Endothelial cell of umbilical vein (primary cell): ENCODE measurements around the gene DEFB113.

ENCODE experiments used
- EZH2 ChIP-seq: IDR thresholded peaks from 2 replicates; pipeline ENCODE4 v1.6.1; 2012; ENCODE audit warnings: borderline replicate concordance, low read depth, mild to moderate bottlenecking, moderate library complexity, low read length, inconsistent platforms; ENCODE audit not compliant: severe bottlenecking
- GATA2 ChIP-seq: IDR thresholded peaks from 2 replicates; pipeline ENCODE4 v1.7.0; 2011; ENCODE audit warnings: low read depth, mild to moderate bottlenecking, moderate library complexity, mixed read lengths, low read length; ENCODE audit not compliant: insufficient read length, insufficient read depth
- JUN ChIP-seq: IDR thresholded peaks from 2 replicates; pipeline ENCODE4 v1.6.1; 2011; ENCODE audit warnings: borderline replicate concordance, low read depth; ENCODE audit not compliant: insufficient read length, insufficient read depth
- MYC ChIP-seq: IDR thresholded peaks from one replicate; pipeline ENCODE4 v1.6.1; 2011; ENCODE audit warnings: mild to moderate bottlenecking, low read depth, low read length
- POLR2A ChIP-seq: IDR thresholded peaks from 2 replicates; pipeline ENCODE4 v1.6.1; 2012; ENCODE audit warnings: low read depth, mild to moderate bottlenecking, control low read depth, low read length
- POLR2AphosphoS5 ChIP-seq: IDR thresholded peaks from 2 replicates; pipeline ENCODE4 v1.6.1; 2012; ENCODE audit warnings: low read depth, mild to moderate bottlenecking, control low read depth, low read length, moderate library complexity; ENCODE audit not compliant: insufficient read depth
- TF ChIP-seq, protein P1 (sequence below), 2 donors: IDR thresholded peaks; 1 replicate in 1 of 2; 2 replicates in 1 of 2; pipeline ENCODE4 v1.5.1; 2011; ENCODE audit warnings: low read length in 2 of 2, mild to moderate bottlenecking in 2 of 2, moderate library complexity in 2 of 2, control low read depth in 1 of 2, inconsistent platforms in 1 of 2, low read depth in 1 of 2; ENCODE audit not compliant: insufficient read depth in 1 of 2; ENCODE audit errors: extremely low read depth in 1 of 2
- TF ChIP-seq, protein P2 (sequence below): IDR thresholded peaks from 2 replicates; pipeline ENCODE4 v1.6.1; 2011; ENCODE audit not compliant: insufficient read depth, insufficient read length

DNA sequence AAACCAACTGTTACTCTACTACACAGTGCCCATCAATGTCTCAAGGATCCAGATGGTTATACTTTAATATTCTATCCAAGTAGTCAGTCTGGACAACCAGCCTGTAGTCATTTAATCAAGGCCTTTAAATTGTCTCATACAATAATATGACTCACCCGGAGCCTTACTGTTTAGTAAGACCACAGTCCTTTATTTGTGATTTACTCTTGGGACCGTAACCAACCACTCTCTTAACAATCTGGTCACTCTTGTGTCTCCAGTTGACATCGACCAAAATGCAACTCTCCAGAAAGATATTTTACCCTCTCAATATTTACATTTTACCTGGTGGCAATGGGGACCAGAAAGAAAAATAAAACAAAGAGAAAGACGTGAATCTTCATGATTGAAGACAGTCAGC lies 20.4 kb downstream of the DEFB113 start:
- TF ChIP-seq, protein P1, sequence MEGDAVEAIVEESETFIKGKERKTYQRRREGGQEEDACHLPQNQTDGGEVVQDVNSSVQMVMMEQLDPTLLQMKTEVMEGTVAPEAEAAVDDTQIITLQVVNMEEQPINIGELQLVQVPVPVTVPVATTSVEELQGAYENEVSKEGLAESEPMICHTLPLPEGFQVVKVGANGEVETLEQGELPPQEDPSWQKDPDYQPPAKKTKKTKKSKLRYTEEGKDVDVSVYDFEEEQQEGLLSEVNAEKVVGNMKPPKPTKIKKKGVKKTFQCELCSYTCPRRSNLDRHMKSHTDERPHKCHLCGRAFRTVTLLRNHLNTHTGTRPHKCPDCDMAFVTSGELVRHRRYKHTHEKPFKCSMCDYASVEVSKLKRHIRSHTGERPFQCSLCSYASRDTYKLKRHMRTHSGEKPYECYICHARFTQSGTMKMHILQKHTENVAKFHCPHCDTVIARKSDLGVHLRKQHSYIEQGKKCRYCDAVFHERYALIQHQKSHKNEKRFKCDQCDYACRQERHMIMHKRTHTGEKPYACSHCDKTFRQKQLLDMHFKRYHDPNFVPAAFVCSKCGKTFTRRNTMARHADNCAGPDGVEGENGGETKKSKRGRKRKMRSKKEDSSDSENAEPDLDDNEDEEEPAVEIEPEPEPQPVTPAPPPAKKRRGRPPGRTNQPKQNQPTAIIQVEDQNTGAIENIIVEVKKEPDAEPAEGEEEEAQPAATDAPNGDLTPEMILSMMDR (IDR thresholded peaks at IDR 0.05; ENCODE audit: extremely low read depth in 1 of 2, insufficient read depth in 1 of 2, low read depth in 1 of 2, low read length in 2 of 2), result no peak
- TF ChIP-seq POLR2AphosphoS5 (no peak), POLR2A (no peak), EZH2 (no peak), GATA2 (no peak), JUN (no peak), MYC (no peak)
- TF ChIP-seq, protein P2, sequence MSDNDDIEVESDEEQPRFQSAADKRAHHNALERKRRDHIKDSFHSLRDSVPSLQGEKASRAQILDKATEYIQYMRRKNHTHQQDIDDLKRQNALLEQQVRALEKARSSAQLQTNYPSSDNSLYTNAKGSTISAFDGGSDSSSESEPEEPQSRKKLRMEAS, result no peak
